ENCODE results near the gene SNPH. TPM values are rescaled to one million over a fixed set of nuclear protein-coding genes. Genes with fewer than 3 reads are reported as not detected.

Gene SNPH
- total RNA-seq, 1 experiment from 2014 or later, result 2.0 TPM

DNA sequence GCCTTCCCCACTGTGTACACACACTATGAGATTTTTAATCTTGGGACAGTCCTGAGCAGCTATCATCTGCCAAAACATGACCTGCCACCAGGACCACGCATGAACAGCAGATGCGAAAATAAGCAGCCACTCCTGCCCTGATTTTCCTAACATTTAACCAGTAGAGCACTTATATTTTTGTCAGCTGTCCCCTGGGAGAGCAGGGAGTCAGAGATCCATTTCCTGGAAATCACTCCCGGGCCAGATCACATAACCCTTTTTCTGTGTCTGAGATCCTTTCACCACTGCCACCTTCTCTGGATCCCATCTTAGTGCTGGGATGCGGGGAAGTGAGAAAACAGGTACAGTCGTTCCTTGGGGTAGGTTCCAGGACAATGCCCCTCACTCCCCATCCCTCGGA is 57.2 kb downstream of the SNPH start:
- intact Hi-C loops (cut with micrococcal nuclease; ENCODE audit: unreplicated experiment), result no loop called here
- Mint-ChIP-seq H3K36me3 (ENCODE audit: insufficient read depth, unreplicated experiment) (peaks cover 9% of the 10 kb centered on the region), H3K27ac (ENCODE audit: unreplicated experiment) (no peak overlapping the region), H3K4me1 (ENCODE audit: low read depth, unreplicated experiment) (no peaks in the 10 kb centered on the region), H3K4me3 (ENCODE audit: low read depth, unreplicated experiment) (no peak overlapping the region), H3K9me3 (ENCODE audit: low read depth, unreplicated experiment) (no peaks in the 10 kb centered on the region), H3K27me3 (ENCODE audit: unreplicated experiment) (no peaks in the 10 kb centered on the region)
- TF ChIP-seq, protein P1, sequence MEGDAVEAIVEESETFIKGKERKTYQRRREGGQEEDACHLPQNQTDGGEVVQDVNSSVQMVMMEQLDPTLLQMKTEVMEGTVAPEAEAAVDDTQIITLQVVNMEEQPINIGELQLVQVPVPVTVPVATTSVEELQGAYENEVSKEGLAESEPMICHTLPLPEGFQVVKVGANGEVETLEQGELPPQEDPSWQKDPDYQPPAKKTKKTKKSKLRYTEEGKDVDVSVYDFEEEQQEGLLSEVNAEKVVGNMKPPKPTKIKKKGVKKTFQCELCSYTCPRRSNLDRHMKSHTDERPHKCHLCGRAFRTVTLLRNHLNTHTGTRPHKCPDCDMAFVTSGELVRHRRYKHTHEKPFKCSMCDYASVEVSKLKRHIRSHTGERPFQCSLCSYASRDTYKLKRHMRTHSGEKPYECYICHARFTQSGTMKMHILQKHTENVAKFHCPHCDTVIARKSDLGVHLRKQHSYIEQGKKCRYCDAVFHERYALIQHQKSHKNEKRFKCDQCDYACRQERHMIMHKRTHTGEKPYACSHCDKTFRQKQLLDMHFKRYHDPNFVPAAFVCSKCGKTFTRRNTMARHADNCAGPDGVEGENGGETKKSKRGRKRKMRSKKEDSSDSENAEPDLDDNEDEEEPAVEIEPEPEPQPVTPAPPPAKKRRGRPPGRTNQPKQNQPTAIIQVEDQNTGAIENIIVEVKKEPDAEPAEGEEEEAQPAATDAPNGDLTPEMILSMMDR (IDR thresholded peaks at IDR 0.05; ENCODE audit: unreplicated experiment), result no peak
- CTCF ChIA-PET, result no interaction called here
- DNase-seq, result no peak
- BruUV-seq (replicated peaks), result no TSS peak

DNA sequence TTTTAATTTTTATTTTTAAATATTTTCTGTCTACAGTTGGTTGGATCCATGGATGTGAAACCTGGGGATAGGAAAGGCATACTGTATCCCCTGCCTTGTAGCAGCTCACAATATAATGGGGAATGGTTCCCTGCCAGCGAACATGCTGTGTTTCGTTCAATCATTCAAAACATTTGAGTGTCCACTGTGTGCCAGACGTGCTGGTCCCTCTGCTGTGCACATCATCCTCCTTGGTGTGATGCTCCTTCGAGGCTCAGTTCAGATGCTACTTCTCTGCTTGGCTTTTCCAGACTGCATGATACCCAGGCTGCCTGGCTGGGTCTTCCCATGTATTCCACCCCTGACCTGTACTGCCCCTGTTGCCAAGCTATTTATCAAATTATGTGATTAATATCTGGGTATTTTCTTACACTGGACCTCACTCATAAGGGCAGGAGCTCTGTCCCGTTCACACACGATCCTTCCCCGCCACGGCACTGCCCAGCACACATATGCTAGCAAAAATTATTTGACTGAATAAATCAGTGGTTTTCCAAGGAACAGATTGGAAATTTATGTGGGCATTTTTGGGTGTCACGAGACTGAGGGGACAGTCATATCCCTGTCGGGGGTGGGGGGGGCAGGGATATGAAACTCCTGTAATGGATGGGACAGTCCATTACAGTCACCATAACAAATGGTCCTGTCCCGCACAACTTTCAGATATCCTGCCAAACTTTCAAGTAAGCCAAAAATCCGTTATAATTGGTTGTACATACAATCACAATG is 57.9 kb downstream of the SNPH start:
- Mint-ChIP-seq H3K36me3 (ENCODE audit: insufficient read depth, unreplicated experiment) (peaks cover 9% of the 10 kb centered on the region), H3K4me3 (ENCODE audit: low read depth, unreplicated experiment) (no peak overlapping the region), H3K27me3 (ENCODE audit: unreplicated experiment) (no peaks in the 10 kb centered on the region), H3K4me1 (ENCODE audit: low read depth, unreplicated experiment) (peaks cover under 1% of the 10 kb centered on the region), H3K27ac (ENCODE audit: unreplicated experiment) (no peak overlapping the region), H3K9me3 (ENCODE audit: low read depth, unreplicated experiment) (no peaks in the 10 kb centered on the region)
- TF ChIP-seq, protein P1 (IDR thresholded peaks at IDR 0.05; ENCODE audit: unreplicated experiment), result no peak
- BruUV-seq (replicated peaks), result no TSS peak
- CTCF ChIA-PET, result interaction anchor here (0.7 to 1.3 kb wide), 2 partner anchors 143 to 186 kb away, joined by 3 to 7 read pairs; partner anchors contain the start of gene NSFL1C
- DNase-seq, result no peak
- intact Hi-C loops (cut with micrococcal nuclease; ENCODE audit: unreplicated experiment), result no loop called here

DNA sequence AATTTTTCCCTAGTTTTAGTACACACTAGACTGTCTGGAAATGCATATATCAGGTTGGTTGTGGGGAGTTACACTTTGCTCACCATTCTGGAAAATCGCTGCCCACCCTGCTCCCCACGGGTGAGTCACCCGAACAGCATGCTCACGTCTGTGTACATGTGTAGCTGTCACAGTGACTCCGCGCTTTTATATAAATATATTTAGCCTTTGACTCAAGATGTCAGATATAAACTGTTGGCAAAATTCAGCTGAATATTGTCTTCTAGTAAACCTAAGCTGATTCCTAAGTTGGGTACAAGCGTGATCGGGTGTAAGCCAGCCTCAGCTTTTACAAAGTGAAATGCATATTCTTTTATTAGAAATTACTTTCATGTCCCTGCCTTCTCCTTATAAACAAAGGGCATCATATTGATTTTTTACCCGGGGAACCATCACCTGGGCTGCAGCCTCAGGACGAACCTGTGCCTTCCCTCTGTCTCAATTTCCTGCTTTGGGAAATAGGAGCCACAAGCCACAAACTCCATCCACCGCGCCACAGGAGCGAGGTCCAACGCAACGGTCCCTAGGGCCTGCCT is 58.6 kb downstream of the SNPH start:
- no peaks in the 10 kb centered on the region for H3K27me3 Mint-ChIP-seq (ENCODE audit: unreplicated experiment)
- H3K27ac Mint-ChIP-seq (ENCODE audit: unreplicated experiment), result no peak overlapping the region
- peaks cover 16% of the 10 kb centered on the region for H3K36me3 Mint-ChIP-seq (ENCODE audit: insufficient read depth, unreplicated experiment)
- TF ChIP-seq, protein P1 (IDR thresholded peaks at IDR 0.05; ENCODE audit: unreplicated experiment), result no peak
- DNase-seq, result no peak
- no TSS peak for BruUV-seq (replicated peaks)
- H3K9me3 Mint-ChIP-seq (ENCODE audit: low read depth, unreplicated experiment), result no peaks in the 10 kb centered on the region
- H3K4me3 Mint-ChIP-seq (ENCODE audit: low read depth, unreplicated experiment), result no peak overlapping the region
- intact Hi-C loops (cut with micrococcal nuclease; ENCODE audit: unreplicated experiment), result no loop called here
- CTCF ChIA-PET, result interaction anchor here (1.3 kb wide), 2 partner anchors 73 to 142 kb away, joined by 3 read pairs; partner anchors contain the start of gene NSFL1C
- peaks cover 7% of the 10 kb centered on the region for H3K4me1 Mint-ChIP-seq (ENCODE audit: low read depth, unreplicated experiment)

DNA sequence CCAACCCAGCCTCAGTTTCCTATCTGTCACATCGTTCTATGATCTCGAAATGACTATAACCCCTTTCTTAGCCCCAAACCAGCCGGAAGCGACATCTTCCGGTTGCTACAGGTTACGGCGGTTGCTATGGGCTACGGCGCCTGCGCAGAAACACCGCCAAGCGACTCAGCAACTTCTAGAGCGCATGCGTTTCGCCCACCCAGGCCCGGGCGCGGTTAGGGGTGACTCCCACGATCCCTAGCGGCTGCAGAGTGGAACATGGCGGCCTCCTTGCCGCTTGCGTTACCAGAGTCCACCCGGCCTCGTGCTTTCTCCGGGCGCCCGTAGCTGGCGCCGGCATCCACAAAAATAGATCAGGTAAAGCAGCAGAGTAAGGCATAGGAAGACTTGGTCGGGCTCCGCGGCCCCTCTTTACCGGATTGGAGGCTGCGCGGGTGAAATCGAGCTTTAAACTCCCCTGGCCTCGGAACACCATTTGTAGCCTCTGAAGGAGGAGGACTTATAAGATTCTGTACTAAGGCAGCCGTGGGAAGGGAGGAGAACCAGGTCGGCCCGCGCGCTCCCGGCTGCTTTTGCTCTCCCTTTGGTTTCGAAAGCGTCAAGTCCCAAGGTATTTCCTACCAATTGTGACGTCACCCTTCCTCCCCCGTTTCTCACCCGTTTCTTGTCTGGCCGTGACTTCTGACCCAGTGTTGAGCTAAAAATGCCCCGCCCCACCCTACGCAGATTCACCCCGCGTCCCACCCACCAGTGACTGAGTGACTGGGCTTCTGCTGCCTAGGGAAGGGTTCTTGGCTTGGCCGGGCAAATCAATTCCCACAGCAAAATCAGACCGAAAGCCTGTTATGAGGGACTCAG is 59.3 kb downstream of the SNPH start:
- H3K4me1 Mint-ChIP-seq (ENCODE audit: low read depth, unreplicated experiment), result peaks cover 14% of the 10 kb centered on the region
- TF ChIP-seq, protein P1 (IDR thresholded peaks at IDR 0.05; ENCODE audit: unreplicated experiment), result no peak
- H3K9me3 Mint-ChIP-seq (ENCODE audit: low read depth, unreplicated experiment), result no peaks in the 10 kb centered on the region
- H3K4me3 Mint-ChIP-seq (ENCODE audit: low read depth, unreplicated experiment), result no peak overlapping the region
- peak; percentile 91 for DNase-seq
- no peaks in the 10 kb centered on the region for H3K27me3 Mint-ChIP-seq (ENCODE audit: unreplicated experiment)
- H3K27ac Mint-ChIP-seq (ENCODE audit: unreplicated experiment), result no peak overlapping the region
- CTCF ChIA-PET, result interaction anchor here (1.3 kb wide), 2 partner anchors 72 to 141 kb away, joined by 3 read pairs; partner anchors contain the start of gene NSFL1C
- BruUV-seq (replicated peaks), result TSS peak; percentile 15
- intact Hi-C loops (cut with micrococcal nuclease; ENCODE audit: unreplicated experiment), result no loop called here
- peaks cover 22% of the 10 kb centered on the region for H3K36me3 Mint-ChIP-seq (ENCODE audit: insufficient read depth, unreplicated experiment)

Measured in Calu3 (cell line).